Ishikawa (cell line): ENCODE data around the gene DIP2C.

Source experiments
- CEBPB ChIP-seq: IDR thresholded peaks from 2 replicates; pipeline ENCODE4 v1.6.1; 2012
- CREB1 ChIP-seq: IDR thresholded peaks from 2 replicates; pipeline ENCODE4 v1.6.1; 2012; ENCODE audit warnings: low read depth
- EP300 ChIP-seq: IDR thresholded peaks from 2 replicates; pipeline ENCODE4 v1.6.1; 2012; ENCODE audit warnings: borderline replicate concordance
- FOXM1 ChIP-seq: IDR thresholded peaks from 2 replicates; pipeline ENCODE4 v1.6.1; 2012; ENCODE audit warnings: low read depth, borderline replicate concordance
- RAD21 ChIP-seq: IDR thresholded peaks from 2 replicates; pipeline ENCODE4 v1.6.1; 2012; ENCODE audit warnings: low read depth
- REST ChIP-seq: IDR thresholded peaks from 2 replicates; pipeline ENCODE4 v1.6.1; 2012; ENCODE audit warnings: low read depth, mild to moderate bottlenecking
- TAF1 ChIP-seq: IDR thresholded peaks from 2 replicates; pipeline ENCODE4 v1.6.1; 2012; ENCODE audit warnings: low read depth, mild to moderate bottlenecking
- TEAD4 ChIP-seq: IDR thresholded peaks from 2 replicates; pipeline ENCODE4 v1.6.1; 2012
- TF ChIP-seq, protein P1 (sequence below): IDR thresholded peaks from 2 replicates; pipeline ENCODE4 v1.6.1; 2012

- TF ChIP-seq CREB1 (no peak), TAF1 (no peak), REST (no peak), TEAD4 (no peak), RAD21 (no peak), CEBPB (no peak), FOXM1 (no peak), EP300 (no peak)
- TF ChIP-seq, protein P1, sequence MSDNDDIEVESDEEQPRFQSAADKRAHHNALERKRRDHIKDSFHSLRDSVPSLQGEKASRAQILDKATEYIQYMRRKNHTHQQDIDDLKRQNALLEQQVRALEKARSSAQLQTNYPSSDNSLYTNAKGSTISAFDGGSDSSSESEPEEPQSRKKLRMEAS = no peak
Measured at GRCh38 chr10:517872-518475, 171.5 kb downstream of the DIP2C start.
